ENCODE measurements around the gene SYNJ2.

DNA sequence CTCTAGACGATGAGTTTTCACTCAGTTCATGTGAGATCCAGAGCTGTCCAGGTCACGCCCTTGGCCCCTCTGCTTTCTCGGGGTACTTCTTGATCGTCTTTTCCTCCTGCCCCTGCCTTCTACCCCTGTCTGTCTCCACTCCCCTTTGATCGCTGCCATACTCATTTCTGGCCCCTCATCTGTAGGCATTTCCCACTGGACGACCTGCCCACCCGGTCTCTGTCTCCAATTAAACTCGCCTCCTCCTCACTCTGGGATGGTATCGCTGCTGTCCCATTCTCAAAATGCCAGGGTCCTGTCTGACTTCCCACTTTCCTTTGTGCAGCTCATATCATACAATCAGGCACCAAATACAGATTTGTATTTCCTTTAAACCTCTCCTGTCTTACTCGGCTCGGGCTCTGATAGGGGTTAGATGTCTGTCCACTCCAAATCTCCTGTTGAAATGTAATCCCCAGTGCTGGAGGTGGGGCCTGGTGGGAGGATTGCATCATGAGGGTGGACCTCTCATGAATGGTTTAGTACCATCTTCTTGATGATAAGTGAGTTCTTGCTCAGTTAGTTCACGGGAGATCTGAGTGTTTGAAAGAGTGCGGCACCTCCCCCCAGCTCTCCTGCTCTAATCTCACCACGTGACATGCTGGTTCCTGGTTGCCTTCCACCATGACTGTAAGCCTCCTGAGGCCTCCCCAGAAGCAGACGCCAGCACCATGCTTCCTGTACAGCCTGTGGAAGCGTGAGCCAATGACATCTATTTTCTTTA lies 3.5 kb upstream of the SYNJ2 start:
- TF ChIP-seq, protein P1, sequence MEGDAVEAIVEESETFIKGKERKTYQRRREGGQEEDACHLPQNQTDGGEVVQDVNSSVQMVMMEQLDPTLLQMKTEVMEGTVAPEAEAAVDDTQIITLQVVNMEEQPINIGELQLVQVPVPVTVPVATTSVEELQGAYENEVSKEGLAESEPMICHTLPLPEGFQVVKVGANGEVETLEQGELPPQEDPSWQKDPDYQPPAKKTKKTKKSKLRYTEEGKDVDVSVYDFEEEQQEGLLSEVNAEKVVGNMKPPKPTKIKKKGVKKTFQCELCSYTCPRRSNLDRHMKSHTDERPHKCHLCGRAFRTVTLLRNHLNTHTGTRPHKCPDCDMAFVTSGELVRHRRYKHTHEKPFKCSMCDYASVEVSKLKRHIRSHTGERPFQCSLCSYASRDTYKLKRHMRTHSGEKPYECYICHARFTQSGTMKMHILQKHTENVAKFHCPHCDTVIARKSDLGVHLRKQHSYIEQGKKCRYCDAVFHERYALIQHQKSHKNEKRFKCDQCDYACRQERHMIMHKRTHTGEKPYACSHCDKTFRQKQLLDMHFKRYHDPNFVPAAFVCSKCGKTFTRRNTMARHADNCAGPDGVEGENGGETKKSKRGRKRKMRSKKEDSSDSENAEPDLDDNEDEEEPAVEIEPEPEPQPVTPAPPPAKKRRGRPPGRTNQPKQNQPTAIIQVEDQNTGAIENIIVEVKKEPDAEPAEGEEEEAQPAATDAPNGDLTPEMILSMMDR (IDR thresholded peaks at IDR 0.05), result no peak
- TF ChIP-seq POLR2A (IDR thresholded peaks at IDR 0.05), result no peak
- no peak for TF ChIP-seq POLR2AphosphoS5 (IDR thresholded peaks at IDR 0.05; ENCODE audit: insufficient read depth in 1 of 2, low read depth in 1 of 2)
